Fibroblast of skin of left quadriceps (primary cell): ENCODE data around the gene DEK.
"Not testable (repeated sequence)": the region's sequence is repeated elsewhere in the genome, so short reads cannot be mapped to it uniquely, and the experiment has no call there.

ENCODE experiments used
- DNase-seq, 2 experiments: peaks; one replicate each; pipeline ENCODE4 v3.0.0-alpha.2; 2013; ENCODE audit warnings: low read depth in 2 of 2

The DEK gene

DNA sequence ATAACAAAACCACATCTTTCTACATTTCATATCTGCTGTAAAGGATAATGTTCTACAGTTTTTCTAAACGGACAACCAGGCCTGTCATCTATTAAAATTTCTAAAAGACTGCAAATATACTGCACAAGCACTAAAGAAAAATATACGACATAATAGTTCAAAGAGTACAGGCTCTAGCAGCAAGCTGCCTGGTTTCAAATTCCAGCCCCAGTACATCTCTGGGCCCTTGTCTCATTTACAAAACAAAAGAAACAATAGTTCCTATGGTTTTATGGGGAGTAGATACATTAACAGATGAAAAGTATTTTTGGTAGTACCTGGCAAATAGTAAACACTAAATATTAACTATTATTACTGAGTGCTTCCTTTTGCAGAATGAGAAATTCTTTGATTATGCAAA is 24.1 kb downstream of the DEK start:
- no peak for DNase-seq

DNA sequence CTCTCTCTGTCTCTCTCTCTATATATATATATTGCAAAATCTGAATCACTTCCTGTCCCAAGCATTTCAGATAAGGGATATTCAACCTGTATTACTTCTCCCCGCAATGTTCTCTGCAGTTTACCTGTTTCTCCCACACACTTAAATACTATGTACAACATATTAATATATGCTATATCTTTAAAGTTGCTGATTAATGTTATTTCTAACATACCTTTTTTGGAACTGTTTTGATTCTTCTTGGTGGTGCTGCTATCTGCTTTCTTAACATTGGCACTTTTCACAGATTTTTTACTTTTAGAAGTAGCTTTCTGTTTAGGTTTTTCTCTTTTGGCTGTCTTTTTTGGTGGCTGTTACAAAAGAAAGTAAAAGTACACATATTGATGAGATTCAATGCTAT is 27.2 kb downstream of the DEK start:
- DNase-seq, result no peak

DNA sequence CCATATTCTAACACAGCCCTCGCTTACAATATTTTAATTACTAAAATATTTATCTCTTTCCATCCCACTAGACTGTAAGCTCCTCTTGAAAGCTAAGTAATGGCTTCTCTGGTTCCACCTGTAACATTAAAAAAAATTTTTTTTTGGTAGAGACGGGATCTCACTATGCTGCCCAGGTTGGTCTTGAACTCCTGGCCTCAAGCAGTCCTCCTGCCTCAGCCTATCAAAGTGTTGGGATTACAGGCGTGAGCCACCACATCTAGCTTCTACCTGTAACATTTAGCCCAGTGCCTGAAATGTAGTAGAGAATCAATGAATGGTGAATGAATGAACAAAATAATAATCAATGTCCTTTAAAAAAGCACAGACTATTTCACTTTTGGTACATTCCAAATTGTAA is 28.8 kb downstream of the DEK start:
- DNase-seq, result no peak

DNA sequence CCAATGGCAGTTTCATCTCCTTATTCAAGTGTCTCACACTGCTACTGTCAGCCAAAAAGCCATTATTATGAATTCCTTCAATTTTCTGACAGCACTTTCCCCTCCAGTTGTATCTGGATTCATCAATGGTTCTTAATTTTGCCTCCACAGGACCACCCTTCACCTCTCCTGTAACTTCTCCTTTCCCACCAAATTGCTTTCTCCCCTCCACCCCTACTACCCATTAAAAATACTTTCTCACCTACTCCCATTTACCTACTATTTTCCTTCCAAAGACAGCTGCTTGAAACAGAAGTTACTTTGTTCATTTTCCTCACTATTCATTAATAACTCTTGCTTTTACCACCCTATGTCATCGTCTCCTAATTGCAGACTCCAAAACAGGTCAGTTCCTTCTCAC is 29.8 kb downstream of the DEK start:
- no peak for DNase-seq

DNA sequence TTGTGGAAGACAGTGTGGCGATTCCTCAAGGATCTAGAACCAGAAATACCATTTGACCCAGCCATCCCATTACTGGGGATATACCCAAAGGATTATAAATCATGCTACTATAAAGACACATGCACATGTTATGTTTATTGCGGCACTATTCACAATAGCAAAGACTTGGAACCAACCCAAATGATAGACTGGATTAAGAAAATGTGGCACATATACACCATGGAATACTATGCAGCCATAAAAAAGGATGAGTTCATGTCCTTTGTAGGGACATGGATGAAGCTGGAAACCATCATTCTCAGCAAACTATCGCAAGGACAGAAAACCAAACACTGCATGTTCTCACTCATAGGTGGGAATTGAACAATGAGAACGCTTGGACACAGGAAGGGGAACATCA is 30.6 kb downstream of the DEK start:
- not testable (repeated sequence) for DNase-seq

DNA sequence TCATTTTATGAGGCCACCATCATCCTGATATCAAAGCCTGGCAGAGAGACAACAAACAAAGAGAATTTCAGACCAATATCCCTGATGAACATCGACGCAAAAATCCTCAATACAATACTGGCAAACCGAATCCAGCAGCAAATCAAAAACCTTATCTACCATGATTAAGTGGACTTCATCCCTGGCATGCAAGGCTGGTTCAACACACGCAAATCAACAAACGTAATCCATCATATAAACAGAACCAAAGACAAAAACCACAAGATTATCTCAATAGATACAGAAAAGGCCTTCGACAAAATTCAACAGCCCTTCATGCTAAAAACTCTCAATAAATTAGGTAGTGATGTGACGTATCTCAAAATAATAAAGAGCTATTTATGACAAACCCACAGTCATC is 32.5 kb downstream of the DEK start:
- not testable (repeated sequence) for DNase-seq

DNA sequence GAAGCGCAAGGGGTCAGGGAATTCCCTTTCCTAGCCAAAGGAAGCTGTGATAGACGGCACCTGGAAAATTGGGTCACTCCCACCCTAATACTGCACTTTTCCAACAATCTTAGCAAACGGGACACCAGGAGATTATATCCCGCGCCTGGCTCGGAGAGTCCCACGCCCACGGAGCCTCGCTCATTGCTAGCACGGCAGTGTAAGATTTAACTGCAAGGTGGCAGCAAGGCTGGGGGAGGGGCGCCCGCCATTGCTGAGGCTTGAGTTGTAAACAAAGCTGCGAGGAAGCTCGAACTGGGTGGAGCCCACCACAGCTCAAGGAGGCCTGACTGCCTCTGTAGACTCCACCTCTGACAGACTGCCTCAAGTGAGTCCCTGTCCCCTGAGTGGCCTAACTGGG is 35.7 kb downstream of the DEK start:
- DNase-seq, result not testable (repeated sequence)

DNA sequence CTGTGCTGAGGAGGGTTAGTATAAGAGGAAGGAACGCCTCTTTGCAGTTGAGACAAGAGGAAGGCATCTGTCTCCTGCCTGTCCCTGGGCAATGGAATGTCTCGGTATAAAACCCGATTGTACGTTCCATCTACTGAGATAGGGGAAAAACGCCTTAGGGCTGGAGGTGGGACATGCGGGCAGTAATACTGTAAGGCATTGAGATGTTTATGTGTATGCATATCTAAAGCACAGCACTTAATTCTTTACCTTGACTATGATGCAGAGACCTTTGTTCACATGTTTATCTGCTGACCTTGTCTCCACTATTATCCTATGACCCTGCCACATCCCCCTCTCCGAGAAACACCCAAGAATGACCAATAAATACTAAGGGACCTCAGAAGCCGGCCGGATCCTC is 37.2 kb downstream of the DEK start:
- DNase-seq, result not testable (repeated sequence)

DNA sequence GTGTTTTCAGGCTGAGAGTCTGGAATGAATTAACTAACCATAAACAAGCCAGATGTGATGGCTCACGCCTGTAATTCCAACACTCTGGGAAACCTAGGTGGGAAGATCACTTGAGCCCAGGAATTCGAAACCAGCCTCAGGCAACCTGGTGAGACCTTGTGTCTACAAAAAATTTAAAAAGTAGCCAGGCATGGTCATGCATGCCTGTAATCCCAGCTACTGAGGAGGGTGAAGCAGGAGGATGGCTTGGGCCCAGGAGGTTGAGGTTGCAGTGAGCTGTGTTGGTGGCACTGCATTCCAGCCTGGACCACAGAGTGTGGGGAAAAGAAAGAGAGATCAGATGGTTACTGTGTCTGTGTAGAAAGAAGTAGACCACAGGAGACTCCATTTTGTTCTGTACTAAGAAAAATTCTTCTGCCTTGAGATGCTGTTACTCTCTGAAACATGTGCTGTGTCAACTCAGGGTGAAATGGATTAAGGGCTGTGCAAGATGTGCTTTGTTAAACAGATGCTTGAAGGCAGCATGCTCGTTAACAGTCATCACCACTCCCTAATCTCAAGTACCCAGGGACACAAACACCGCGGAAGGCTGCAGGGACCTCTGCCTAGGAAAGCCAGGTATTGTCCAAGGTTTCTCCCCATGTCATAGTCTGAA is 37.8 kb downstream of the DEK start:
- DNase-seq, result peak; percentile 97 to 98

DNA sequence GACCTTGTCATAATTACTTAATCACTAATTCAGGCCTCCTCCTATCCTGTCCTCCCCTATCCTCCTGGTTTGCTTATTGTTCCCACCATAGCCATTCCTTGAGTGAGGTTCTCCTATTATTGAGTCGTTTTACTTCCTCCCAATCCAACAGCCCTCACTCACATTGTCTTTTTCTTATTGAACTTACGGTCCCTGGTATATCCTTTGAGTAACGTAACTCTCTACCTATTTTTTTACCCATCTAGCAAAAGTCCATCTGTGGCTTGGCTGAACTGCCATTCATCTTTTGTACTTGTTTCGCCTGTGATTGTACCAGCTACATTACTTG is 43.1 kb downstream of the DEK start:
- DNase-seq, result no peak

DNA sequence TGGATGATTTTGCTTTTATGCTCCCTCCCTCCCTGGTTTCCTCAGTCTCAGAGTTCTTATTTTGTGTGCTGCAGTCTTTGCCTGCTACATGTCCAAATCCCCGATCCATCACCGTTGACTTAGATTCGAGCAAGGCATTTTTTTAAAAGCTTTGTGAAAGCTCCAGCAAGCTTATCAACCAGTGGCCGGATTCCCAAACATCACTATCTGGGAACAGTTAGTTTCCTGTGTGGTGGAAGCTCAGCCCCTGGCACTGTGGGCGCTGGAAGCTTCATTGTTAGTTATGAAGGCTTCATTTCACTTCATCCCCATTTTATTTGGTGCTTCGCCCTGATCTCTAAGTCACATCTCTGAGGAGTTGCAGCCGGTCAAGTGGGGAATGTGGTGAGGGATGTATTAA is 44.7 kb downstream of the DEK start:
- DNase-seq, result no peak

DNA sequence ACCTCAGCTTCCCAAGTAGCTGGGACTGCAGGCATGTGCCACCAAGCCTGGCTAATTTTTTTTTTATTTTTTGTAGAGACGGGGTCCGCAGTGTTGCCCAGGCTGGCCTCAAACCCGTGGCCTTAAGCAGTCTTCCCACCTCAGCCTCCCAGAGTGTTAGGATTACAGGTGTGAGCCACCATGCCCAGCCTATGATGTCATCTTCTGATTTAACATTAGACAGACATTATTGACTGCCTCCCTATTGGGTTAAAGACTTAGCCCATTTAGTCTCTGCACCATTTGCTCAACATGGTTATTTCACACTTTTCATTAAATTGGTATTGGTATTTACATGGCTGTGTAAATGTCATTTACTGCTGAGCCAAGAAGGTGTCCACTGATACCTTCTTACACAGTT is 46.1 kb downstream of the DEK start:
- DNase-seq, result no peak

DNA sequence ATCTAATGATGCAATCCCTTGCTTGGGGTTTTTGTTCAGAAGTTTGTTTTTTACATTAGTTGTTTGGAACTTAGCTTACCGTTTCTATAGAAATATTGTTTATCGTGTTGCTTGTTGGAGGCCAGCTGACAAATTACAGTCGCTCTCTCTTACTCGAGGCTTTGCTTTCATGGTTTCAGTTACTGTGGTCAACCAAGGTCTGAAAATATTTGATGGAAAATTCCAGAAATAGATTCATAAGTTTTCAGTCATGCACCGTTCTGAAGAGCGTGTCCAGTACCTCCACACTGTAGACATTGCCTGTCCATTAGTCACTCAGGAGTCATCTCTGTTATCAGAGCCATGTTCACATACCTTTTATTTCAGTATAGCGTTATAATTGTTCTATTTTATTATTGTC is 47.9 kb downstream of the DEK start:
- peak; percentile 38 to 43 for DNase-seq

DNA sequence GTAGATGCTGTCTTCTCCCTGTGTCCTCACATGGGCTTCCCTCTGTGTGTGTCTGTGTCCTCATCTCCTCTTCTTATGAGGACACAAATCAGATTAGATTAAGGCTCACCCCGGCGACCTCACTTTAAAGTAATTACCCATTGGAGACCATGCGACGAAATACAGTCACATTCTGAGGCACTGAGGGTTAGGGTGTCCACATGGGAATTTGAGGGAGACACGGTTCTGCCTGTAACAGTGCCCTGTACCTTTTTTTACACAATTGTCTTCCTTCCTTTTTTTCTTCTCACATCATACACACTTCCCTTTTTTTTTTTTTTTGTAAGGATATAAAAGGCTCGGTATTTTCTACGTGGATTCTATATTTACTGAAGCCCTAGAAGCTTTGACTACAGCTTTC is 48.9 kb downstream of the DEK start:
- DNase-seq, result no peak

DNA sequence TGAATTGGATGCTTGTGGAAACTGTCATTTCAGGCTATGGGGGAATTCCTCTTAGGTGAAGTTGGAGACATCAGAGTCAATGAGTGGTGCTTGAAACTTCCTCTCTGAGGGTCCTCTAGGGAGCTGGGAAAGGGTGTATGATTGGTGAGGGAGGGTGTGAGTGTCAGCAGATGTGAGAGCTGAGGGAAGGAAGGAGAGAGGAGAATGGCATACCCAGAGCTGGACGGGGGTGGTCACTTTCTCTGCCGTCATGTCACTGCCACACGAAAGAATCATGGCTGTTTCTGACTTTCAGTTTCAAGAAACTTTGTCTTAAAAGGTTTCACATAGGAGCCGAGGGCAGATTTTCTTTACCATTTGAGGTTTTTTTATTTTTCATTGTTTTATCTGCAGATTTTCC is 50.3 kb downstream of the DEK start:
- DNase-seq, result no peak

DNA sequence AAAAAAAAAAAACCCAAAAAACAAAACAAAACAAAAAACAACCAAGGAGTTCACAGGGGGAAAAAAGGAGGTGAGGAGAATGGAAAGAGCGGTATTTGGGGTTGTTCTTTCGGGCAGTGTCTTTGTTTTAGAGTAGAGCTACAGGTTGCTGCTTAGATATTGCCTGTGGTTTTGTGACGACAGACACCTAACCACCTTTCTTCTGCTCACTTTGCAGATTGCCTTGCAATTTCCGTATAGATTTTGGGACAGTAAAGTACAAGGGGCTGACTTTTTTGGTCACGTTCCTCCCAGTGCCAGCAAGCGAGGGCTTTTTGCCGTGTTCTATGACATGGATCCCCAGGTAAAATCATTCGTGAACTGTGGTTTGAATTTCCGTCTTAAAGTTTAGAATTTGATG is 50.9 kb downstream of the DEK start:
- no peak for DNase-seq

DNA sequence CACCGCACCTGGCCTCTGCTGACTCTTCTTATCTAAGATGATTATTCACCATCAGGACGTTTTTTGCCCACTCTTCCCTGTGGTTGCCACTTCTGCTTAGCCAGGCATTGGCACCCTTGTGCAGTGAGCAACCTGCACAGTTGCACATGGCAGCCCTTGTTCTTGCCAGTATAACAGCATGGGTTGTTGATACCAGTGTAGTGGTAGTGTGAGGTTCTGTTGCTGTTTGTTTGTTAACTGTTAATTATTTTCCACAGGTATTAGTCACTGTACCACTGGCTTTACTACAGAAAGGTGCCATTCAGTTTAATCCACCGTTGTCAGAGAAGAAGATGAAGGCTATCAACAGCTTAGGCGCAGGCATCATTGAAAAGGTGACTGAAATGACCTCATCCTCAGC is 52.1 kb downstream of the DEK start:
- DNase-seq, result no peak

DNA sequence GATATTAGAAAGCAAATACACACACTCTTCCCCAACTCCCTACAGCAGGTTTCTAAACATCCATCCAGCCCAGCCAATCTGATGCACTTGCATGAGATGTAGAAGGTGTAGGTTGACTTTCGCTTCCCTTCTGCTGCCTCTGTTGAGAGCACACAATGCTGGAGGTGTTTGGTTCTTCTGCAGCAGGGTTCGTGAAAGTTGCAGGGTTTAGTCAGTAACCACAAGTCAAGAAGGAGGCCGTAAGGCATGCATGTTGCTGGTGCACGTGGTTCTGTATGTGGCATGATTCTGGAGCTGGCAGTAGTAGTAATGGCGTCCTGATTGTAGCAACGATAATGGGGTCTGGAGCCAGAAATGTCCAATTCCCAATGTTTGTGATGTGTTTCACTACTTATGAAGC is 53.0 kb downstream of the DEK start:
- no peak for DNase-seq

DNA sequence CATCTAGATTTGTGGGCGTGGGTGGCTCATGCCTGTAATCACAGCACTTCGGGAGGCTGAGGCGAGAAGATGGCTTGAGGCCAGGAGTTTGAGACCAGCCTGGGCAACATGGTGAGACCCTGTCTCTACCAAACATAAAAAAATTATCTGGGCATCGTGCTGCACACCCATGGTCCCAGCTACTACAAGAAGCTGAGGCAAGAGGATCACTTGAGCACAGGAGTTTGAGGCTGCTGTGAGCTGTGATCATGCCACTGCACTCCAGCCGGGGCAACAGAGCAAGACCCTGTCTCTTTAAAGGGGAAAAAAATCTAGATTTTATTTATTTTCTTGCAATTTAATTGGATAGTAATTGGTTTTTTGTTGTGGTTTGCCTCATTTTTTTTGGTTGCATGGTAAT is 53.6 kb downstream of the DEK start:
- no peak for DNase-seq

DNA sequence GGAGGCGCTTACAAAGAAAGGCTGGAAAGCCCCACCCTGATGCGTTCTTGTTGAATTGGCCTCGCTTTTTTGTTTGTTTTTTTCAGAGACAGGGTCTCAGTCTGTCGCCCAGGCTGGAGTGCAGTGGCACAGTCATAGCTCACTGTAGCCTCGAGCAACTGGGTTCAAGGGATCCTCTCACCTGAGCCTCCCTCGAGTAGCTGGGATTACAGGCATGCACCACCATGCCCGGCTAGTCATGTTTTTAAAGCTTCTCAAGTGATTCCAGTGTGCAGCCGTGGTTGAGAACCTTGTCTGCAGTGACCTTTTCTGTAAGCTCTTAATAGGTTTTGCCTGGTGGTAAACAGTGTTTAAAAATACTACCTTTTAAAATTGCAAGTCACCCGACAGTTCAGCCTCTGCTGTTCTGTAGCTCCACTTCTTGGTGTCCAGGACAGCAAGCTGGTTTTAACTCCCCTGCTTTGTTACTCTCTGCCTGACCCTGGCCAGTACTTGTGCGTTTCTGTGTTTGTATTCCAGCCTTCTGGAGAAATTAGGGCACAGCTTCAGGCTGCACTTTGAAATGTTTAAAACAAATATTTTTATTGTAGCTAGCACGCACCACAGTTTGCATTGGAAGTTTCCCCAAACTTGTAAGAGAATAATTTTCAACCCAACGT is 54.7 kb downstream of the DEK start:
- no peak for DNase-seq

DNA sequence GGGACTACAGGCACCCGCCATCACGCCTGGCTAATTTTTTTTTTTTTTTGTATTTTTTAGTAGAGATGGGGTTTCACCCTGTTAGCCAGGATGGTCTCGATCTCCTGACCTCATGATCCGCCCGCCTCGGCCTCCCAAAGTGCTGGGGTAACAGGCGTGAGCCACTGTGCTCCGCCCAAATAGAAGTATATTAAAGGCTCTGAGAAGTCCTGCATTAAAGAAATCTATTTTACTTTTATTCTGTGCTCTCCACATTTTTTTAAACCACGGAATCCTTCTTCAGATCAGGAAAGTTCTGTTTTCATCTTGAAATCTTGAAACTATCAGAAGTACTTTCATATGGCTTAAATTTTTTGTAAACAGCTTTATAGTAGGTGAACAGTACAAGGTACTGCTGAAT is 55.6 kb downstream of the DEK start:
- not testable (repeated sequence) for DNase-seq

DNA sequence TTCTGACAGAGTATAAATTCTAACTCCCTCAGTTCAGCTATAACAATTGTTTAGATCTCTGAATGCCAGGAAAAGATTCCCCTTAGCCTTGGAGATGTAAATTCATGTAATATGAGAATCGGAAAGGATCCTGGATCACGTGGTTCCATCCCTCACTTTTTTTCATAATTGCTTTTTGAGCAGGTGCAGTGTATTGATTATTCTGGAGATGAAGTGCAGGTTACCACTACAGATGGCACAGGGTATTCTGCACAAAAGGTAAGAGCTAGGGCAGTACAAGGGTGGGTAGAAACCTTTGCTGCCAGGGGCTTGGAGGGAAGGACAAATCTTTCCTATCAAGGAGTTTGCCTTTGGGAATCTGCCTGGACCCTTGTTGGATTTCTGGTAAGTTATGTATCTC is 56.4 kb downstream of the DEK start:
- no peak for DNase-seq

DNA sequence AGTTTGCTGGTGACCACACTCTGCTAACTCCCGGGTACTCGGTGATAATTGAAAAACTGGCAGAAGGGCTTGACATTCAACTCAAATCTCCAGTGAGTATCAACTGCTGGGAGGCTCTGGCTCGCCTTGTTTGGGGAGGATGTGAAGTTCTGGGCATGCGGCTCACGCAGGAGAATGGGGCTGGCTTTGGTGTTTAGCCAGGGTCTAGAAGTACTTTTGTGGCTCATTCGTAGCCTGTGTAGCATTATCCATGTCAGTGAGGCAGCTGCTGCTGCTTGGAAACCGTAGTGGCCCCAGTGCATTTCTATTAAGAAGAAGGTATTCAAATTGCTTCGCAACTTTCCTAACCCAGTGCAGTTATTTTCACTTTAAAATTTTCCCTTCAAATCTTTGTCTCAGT is 56.9 kb downstream of the DEK start:
- no peak for DNase-seq

DNA sequence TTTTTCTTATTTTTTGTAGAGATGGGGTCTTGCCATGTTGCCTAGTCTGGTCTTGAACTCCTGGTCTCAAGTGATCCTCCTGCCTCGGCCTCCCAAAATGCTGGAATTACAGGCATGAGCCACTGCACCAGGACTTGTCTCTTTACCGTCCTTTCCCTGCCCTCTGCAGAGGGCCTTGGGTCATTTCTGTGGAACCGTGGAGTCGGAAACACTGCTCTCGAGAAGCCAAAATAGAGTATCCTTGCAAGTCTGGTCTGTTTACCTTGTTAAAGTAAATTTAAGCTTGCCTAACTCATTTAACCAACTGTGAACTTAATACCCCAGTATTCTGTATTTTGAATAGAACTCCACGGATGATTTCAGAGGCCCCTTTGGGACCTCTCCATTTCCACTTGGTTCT is 57.7 kb downstream of the DEK start:
- DNase-seq, result no peak
